ENCODE data around the gene PHF14. TPM values are rescaled to one million over a fixed set of nuclear protein-coding genes. Genes with fewer than 3 reads are reported as not detected.

PHF14 gene
- total RNA-seq, 1 donor from 2014 or later, result 41.8 TPM

GRCh38 chr7:11212816-11213215 lies 239.1 kb downstream of the PHF14 start:
- intact Hi-C loops (cut with DNase I), result no loop called here
- no peak for DNase-seq (ENCODE audit: low spot score in 2 of 2)
- no peaks in the 10 kb centered on the region for H3K36me3 ChIP-seq
- H3K27ac ChIP-seq, result no peak overlapping the region
- H3K4me1 ChIP-seq, result no peaks in the 10 kb centered on the region
- no peak overlapping the region for H3K4me3 ChIP-seq
- H3K27me3 ChIP-seq, result no peaks in the 10 kb centered on the region
- TF ChIP-seq CTCF (IDR thresholded peaks at IDR 0.05), result no peak
- no peaks in the 10 kb centered on the region for H3K9me3 ChIP-seq

- DNase-seq (ENCODE audit: low spot score in 2 of 2), result no peak
- intact Hi-C loops (cut with DNase I), result no loop called here
- Histone ChIP-seq H3K9me3 (no peaks in the 10 kb centered on the region), H3K36me3 (no peaks in the 10 kb centered on the region), H3K27ac (no peak overlapping the region), H3K4me1 (no peaks in the 10 kb centered on the region), H3K27me3 (no peaks in the 10 kb centered on the region), H3K4me3 (no peak overlapping the region)
- TF ChIP-seq CTCF (IDR thresholded peaks at IDR 0.05), result no peak
These were observed 239.6 kb downstream of the PHF14 start for GRCh38 chr7:11213266-11213665.

- H3K27me3 ChIP-seq, result no peaks in the 10 kb centered on the region
These were observed 242.6 kb downstream of the PHF14 start for GRCh38 chr7:11216276-11216675.

GRCh38 chr7:11217848-11218565 lies 244.3 kb downstream of the PHF14 start:
- no peak for TF ChIP-seq CTCF (IDR thresholded peaks at IDR 0.05)
- H3K27me3 ChIP-seq, result no peaks in the 10 kb centered on the region
- H3K4me1 ChIP-seq, result no peaks in the 10 kb centered on the region
- intact Hi-C loops (cut with DNase I), result no loop called here
- H3K4me3 ChIP-seq, result no peak overlapping the region
- no peaks in the 10 kb centered on the region for H3K36me3 ChIP-seq
- no peak overlapping the region for H3K27ac ChIP-seq
- H3K9me3 ChIP-seq, result no peaks in the 10 kb centered on the region
- DNase-seq (ENCODE audit: low spot score in 2 of 2), result no peak

More at GRCh38 chr7:11216276-11216675, 242.6 kb downstream of the PHF14 start:
- no peaks in the 10 kb centered on the region for H3K9me3 ChIP-seq
- H3K36me3 ChIP-seq, result no peaks in the 10 kb centered on the region
- H3K4me3 ChIP-seq, result no peak overlapping the region
- H3K27ac ChIP-seq, result no peak overlapping the region
- no peaks in the 10 kb centered on the region for H3K4me1 ChIP-seq
- no peak for TF ChIP-seq CTCF (IDR thresholded peaks at IDR 0.05)
- DNase-seq (ENCODE audit: low spot score in 2 of 2), result no peak
- intact Hi-C loops (cut with DNase I), result no loop called here
